H9 (cell line): ENCODE measurements around the gene CSRNP3. TPM values are rescaled to one million over a fixed set of nuclear protein-coding genes. Genes with fewer than 3 reads are reported as not detected.

Experiments used
- DNase-seq: peaks from one replicate; pipeline ENCODE4 v3.0.0-alpha.2; 2017
- H2AFZ ChIP-seq: one replicate; pipeline ENCODE4 v1.6.1; 2013; ENCODE audit warnings: mild to moderate bottlenecking, low read length, control low read depth, moderate library complexity
- H2AK5ac ChIP-seq: 2 replicates; pipeline ENCODE4 v1.6.1; 2013; ENCODE audit warnings: low read length, control low read depth, mixed read lengths; ENCODE audit not compliant: insufficient read length
- H2BK120ac ChIP-seq: one replicate; pipeline ENCODE4 v1.6.1; 2013; ENCODE audit warnings: low read depth, mild to moderate bottlenecking, low read length, control low read depth, inconsistent platforms; ENCODE audit not compliant: poor library complexity, severe bottlenecking
- H2BK12ac ChIP-seq: 2 replicates; pipeline ENCODE4 v1.6.1; 2013; ENCODE audit warnings: low read length, control low read depth, mixed read lengths, low read depth; ENCODE audit not compliant: insufficient read length
- H2BK15ac ChIP-seq: 2 replicates; pipeline ENCODE4 v1.6.1; 2013; ENCODE audit warnings: low read depth, low read length, control low read depth
- H2BK20ac ChIP-seq: one replicate; pipeline ENCODE4 v1.6.1; 2013; ENCODE audit warnings: low read depth, mild to moderate bottlenecking, low read length, control low read depth, inconsistent platforms; ENCODE audit not compliant: poor library complexity, severe bottlenecking
- H2BK5ac ChIP-seq: 2 replicates; pipeline ENCODE4 v1.6.1; 2013; ENCODE audit warnings: low read length, control low read depth, mixed read lengths; ENCODE audit not compliant: insufficient read length
- H3K14ac ChIP-seq: 2 replicates; pipeline ENCODE4 v1.6.1; 2013; ENCODE audit warnings: low read length, control low read depth; ENCODE audit not compliant: insufficient read depth
- H3K18ac ChIP-seq: 2 replicates; pipeline ENCODE4 v1.6.1; 2013; ENCODE audit warnings: low read depth, mild to moderate bottlenecking, mixed read lengths, low read length, control low read depth; ENCODE audit not compliant: insufficient read length
- H3K23ac ChIP-seq: 2 replicates; pipeline ENCODE4 v1.6.1; 2013; ENCODE audit warnings: low read length, control low read depth, mixed read lengths, low read depth; ENCODE audit not compliant: insufficient read length
- H3K23me2 ChIP-seq: 2 replicates; pipeline ENCODE4 v1.6.1; 2013; ENCODE audit warnings: low read depth, mild to moderate bottlenecking, mixed read lengths, low read length, control low read depth; ENCODE audit not compliant: insufficient read length, poor library complexity, severe bottlenecking
- H3K27ac ChIP-seq: 2 replicates; pipeline ENCODE4 v1.5.1; 2013; ENCODE audit warnings: low read length, control low read depth, mixed read lengths, low read depth; ENCODE audit not compliant: insufficient read length
- H3K27me3 ChIP-seq: 2 replicates; pipeline ENCODE4 v1.6.1; 2013; ENCODE audit warnings: low read length, control low read depth, inconsistent platforms; ENCODE audit not compliant: insufficient read depth
- H3K4ac ChIP-seq: 2 replicates; pipeline ENCODE4 v1.6.1; 2013; ENCODE audit warnings: low read depth, mild to moderate bottlenecking, control low read depth, inconsistent platforms, low read length, moderate library complexity
- H3K4me1 ChIP-seq: 2 replicates; pipeline ENCODE4 v1.6.1; 2013; ENCODE audit warnings: low read length, control low read depth, inconsistent platforms; ENCODE audit not compliant: insufficient read depth
- H3K4me2 ChIP-seq: 2 replicates; pipeline ENCODE4 v1.6.1; 2013; ENCODE audit warnings: low read length, control low read depth, mixed read lengths; ENCODE audit not compliant: insufficient read length, insufficient read depth
- H3K56ac ChIP-seq: 2 replicates; pipeline ENCODE4 v1.6.1; 2013; ENCODE audit warnings: low read depth, mild to moderate bottlenecking, mixed read lengths, low read length, control low read depth; ENCODE audit not compliant: insufficient read length
- H3K79me1 ChIP-seq: 2 replicates; pipeline ENCODE4 v1.6.1; 2013; ENCODE audit warnings: low read depth, mild to moderate bottlenecking, moderate library complexity, low read length, control low read depth, inconsistent platforms; ENCODE audit not compliant: insufficient read depth, poor library complexity, severe bottlenecking
- H3K79me2 ChIP-seq: 2 replicates; pipeline ENCODE4 v1.6.1; 2013; ENCODE audit warnings: low read length, control low read depth, inconsistent platforms; ENCODE audit not compliant: insufficient read depth
- H3K9ac ChIP-seq: 2 replicates; pipeline ENCODE4 v1.6.1; 2013; ENCODE audit warnings: low read length, control low read depth, mixed read lengths; ENCODE audit not compliant: insufficient read length; ENCODE audit errors: extremely low read depth
- H3K9me3 ChIP-seq: one replicate; pipeline ENCODE4 v1.6.1; 2013; ENCODE audit warnings: low read depth, low read length, inconsistent platforms; ENCODE audit not compliant: control insufficient read depth
- H3T11ph ChIP-seq: one replicate; pipeline ENCODE4 v1.6.1; 2013; ENCODE audit warnings: mild to moderate bottlenecking, low read length, control low read depth, inconsistent platforms
- H4K20me1 ChIP-seq: one replicate; pipeline ENCODE4 v1.6.1; 2013; ENCODE audit not compliant: control insufficient read depth, insufficient read length, insufficient read depth
- H4K5ac ChIP-seq: 2 replicates; pipeline ENCODE4 v1.6.1; 2013; ENCODE audit warnings: low read depth, mild to moderate bottlenecking, mixed read lengths, low read length, control low read depth; ENCODE audit not compliant: insufficient read length
- H4K8ac ChIP-seq: replicated peaks from 2 replicates; pipeline ENCODE4 v1.6.1; 2013; ENCODE audit warnings: low read length, control low read depth, mixed read lengths, low read depth; ENCODE audit not compliant: insufficient read length
- H4K91ac ChIP-seq: 2 replicates; pipeline ENCODE4 v1.6.1; 2013; ENCODE audit warnings: low read depth, mild to moderate bottlenecking, moderate library complexity, mixed read lengths, low read length, control low read depth; ENCODE audit not compliant: insufficient read length
- H3K27ac Mint-ChIP-seq, 3 experiments: 2 replicates in 2 of 3; 3 replicates in 1 of 3; pipeline ENCODE4 v1.8.0; 2020 to 2021; ENCODE audit warnings: mixed read lengths in 3 of 3, mild to moderate bottlenecking in 1 of 3, moderate library complexity in 1 of 3
- H3K27me3 Mint-ChIP-seq: 2 replicates; pipeline ENCODE4 v1.8.0; 2021; ENCODE audit warnings: low read depth, mild to moderate bottlenecking, moderate library complexity, mixed read lengths
- H3K36me3 Mint-ChIP-seq, 3 experiments: 2 replicates in 2 of 3; 3 replicates in 1 of 3; pipeline ENCODE4 v1.8.0; 2020 to 2021; ENCODE audit warnings: low read depth in 3 of 3, mixed read lengths in 3 of 3; ENCODE audit not compliant: insufficient read depth in 1 of 3
- H3K4me1 Mint-ChIP-seq, 2 experiments: 2 replicates each; pipeline ENCODE4 v1.8.0; 2020; ENCODE audit warnings: mixed read lengths in 2 of 2
- H3K4me3 Mint-ChIP-seq, 2 experiments: 2 replicates in 1 of 2; 3 replicates in 1 of 2; pipeline ENCODE4 v1.8.0; 2020 to 2021; ENCODE audit warnings: mild to moderate bottlenecking in 2 of 2, mixed read lengths in 2 of 2, moderate library complexity in 1 of 2
- H3K9me3 Mint-ChIP-seq, 2 experiments: 2 replicates in 1 of 2; 3 replicates in 1 of 2; pipeline ENCODE4 v1.8.0; 2020; ENCODE audit warnings: mild to moderate bottlenecking in 2 of 2, mixed read lengths in 2 of 2, moderate library complexity in 1 of 2
- CTCF ChIP-seq: fragments of 200-600 bp; sonication (generic); conservative IDR thresholded peaks from 3 replicates; pipeline ENCODE4 v1.8.0; 2021; ENCODE audit warnings: antibody characterized with exemption, mild to moderate bottlenecking
- WGBS: extraction: QIAGEN DNeasy Blood & Tissue Kit; methylation state at CpG from one replicate; pipeline ENCODE4 v1.1.7; 2013; ENCODE audit warnings: missing lambda C conversion rate, low lambda C conversion rate, mixed read lengths; ENCODE audit not compliant: insufficient read length; ENCODE audit errors: extremely low coverage; 5-methylcytosine and 5-hydroxymethylcytosine counted together
- total RNA-seq: library from RNA; stranded (reverse); gene quantifications from 2 replicates; pipeline ENCODE4 v1.2.1, GENCODE V29; 2021

The CSRNP3 gene
- total RNA-seq, 1 experiment from 2014 or later = 3.6 TPM

GRCh38 chr2:165529130-165529529 lies 59.6 kb downstream of the CSRNP3 start:
- Histone ChIP-seq H3K14ac (no peak overlapping the region), H2BK12ac (no peak overlapping the region), H2BK15ac (no peak overlapping the region), H3T11ph (no peak overlapping the region), H3K27me3 (no peaks in the 10 kb centered on the region), H2AK5ac (no peak overlapping the region), H2BK120ac (no peak overlapping the region), H3K4ac (no peak overlapping the region), H2BK5ac (no peak overlapping the region), H3K79me1 (no peaks in the 10 kb centered on the region), H3K23me2 (no peaks in the 10 kb centered on the region), H4K20me1 (no peaks in the 10 kb centered on the region), H2BK20ac (no peak overlapping the region), H3K4me1 (peaks cover 2% of the 10 kb centered on the region; the same call in 1 of the 2 replicates), H4K91ac (no peak overlapping the region), H3K79me2 (no peaks in the 10 kb centered on the region), H3K23ac (no peak overlapping the region), H3K18ac (no peak overlapping the region), H2AFZ (no peak overlapping the region), H4K8ac (no peak overlapping the region), H4K5ac (no peak overlapping the region), H3K9me3 (no peaks in the 10 kb centered on the region), H3K9ac (no peak overlapping the region), H3K27ac (no peak overlapping the region), H3K4me2 (no peak overlapping the region), H3K56ac (no peak overlapping the region)
- peaks cover 0 to 8% of the 10 kb centered on the region in 2 experiments; a peak in 3 of 5 replicates for H3K9me3 Mint-ChIP-seq
- TF ChIP-seq CTCF = no peak
- DNase-seq = peak; percentile 30
- H3K27ac Mint-ChIP-seq = peak overlapping the region; percentile 10 to 55 (median 32); a peak in 4 of 7 replicates
- peaks cover 4 to 13% (median 8%) of the 10 kb centered on the region in 3 experiments; a peak in 6 of 7 replicates for H3K36me3 Mint-ChIP-seq
- no CpG with 5 or more reads among the region's 3 CpGs for WGBS
- no peaks in the 10 kb centered on the region for H3K27me3 Mint-ChIP-seq
- H3K4me1 Mint-ChIP-seq = peaks cover 6 to 11% of the 10 kb centered on the region in 2 experiments
- H3K4me3 Mint-ChIP-seq = no peak overlapping the region; a peak in 1 of 5 replicates
